ENCODE data around the gene TEX51.

TEX51 gene

DNA sequence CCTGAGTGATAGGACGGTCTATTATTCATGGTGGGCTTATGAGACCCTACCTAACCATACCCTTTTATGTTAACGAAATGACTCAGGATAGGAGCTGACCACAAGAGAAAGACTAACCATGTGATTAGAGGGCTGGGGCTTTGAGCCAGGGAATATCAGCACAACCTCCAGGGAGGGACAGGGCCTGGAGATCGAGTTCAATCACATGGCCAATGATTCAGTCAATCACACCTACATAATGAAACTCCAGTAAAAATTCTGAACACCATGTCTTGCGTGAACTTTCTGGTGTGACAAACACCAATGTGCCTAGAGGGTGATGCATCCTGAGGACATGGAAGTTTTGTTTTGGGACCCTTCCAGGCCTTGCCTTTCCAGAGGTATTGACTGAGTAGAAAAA lies 2.2 kb upstream of the TEX51 start:
- no peaks in the 10 kb centered on the region for H3K27me3 ChIP-seq (replicated peaks; ENCODE audit: control insufficient read depth, insufficient read depth, low read length, poor library complexity, severe bottlenecking)
- H3K9me3 ChIP-seq (ENCODE audit: control insufficient read depth, low read length): no peaks in the 10 kb centered on the region
- no peak overlapping the region for H3K4me3 ChIP-seq (ENCODE audit: insufficient read depth, low read depth, low read length, poor library complexity, severe bottlenecking)
- H3K4me1 ChIP-seq (ENCODE audit: control insufficient read depth, insufficient read depth, low read length, poor library complexity, severe bottlenecking): no peaks in the 10 kb centered on the region
- no peak for DNase-seq
- H3K27ac ChIP-seq (ENCODE audit: insufficient read depth, low read length, poor library complexity, severe bottlenecking): no peak overlapping the region
- no peaks in the 10 kb centered on the region for H3K36me3 ChIP-seq (ENCODE audit: control insufficient read depth, insufficient read depth, low read length)

DNA sequence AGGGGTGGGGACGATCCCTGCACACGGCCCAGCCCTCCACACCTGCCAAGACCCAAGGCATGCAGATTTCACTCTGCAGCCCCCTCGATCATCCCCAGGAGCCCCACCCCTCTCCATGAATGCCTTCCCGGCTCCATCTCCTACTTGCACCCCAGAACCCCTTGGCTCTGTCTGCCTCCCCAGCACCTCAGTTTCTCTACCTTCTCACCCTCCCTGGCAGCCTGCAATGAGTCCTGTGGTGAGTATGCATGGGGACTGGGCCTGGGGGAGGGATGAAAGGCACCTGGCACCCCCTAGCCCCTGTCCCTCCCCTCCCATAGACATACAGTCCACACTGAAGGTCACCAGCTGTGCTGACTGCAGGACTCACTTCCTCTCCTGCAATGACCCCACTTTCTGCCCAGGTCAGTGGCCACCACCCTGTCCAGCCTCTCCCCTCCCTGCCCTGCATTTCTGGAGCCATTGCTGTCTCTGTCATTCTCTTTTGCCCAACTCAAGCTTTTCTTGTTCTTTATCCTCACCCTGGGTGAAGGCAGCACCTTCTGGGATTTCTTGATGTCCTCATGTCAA lies 1.0 kb downstream of the TEX51 start:
- no peak for DNase-seq
- Histone ChIP-seq H3K9me3 (ENCODE audit: control insufficient read depth, low read length) (no peaks in the 10 kb centered on the region), H3K27ac (ENCODE audit: insufficient read depth, low read length, poor library complexity, severe bottlenecking) (no peak overlapping the region), H3K4me1 (ENCODE audit: control insufficient read depth, insufficient read depth, low read length, poor library complexity, severe bottlenecking) (no peaks in the 10 kb centered on the region), H3K36me3 (ENCODE audit: control insufficient read depth, insufficient read depth, low read length) (no peaks in the 10 kb centered on the region), H3K27me3 (replicated peaks; ENCODE audit: control insufficient read depth, insufficient read depth, low read length, poor library complexity, severe bottlenecking) (no peaks in the 10 kb centered on the region), H3K4me3 (ENCODE audit: insufficient read depth, low read depth, low read length, poor library complexity, severe bottlenecking) (no peak overlapping the region)

DNA sequence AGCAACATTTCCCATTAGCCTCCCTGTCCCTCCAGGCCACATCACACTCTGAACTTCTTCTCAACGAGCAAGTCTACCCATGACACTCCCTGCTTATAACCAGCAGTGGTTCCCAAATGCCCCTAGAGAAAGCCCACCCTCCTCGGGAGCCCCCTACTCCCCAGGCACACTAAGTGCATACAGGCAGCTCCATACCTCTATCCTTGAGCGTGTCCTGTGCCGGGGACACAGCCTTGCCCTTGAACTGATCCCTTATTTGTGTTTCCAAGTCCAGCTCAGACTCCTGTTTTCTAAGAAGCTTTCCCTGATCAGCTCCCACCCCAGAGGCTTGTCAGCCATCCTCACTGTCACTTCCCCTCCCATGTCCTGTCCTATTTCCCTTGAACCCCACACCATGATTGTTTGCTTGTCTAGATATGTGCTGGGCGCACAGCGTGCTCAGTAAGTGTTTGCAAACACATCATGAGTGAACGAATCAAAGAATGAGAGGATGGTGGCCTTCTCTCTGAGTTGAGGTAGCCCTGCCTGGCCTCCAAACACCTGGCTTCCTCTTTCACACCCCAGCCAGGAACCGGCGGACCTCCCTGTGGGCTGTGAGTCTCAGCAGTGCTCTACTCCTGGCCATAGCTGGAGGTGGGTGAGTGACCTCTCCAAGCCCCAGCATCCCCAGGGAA lies 2.1 kb downstream of the TEX51 start:
- no peak for DNase-seq
- H3K9me3 ChIP-seq (ENCODE audit: control insufficient read depth, low read length): no peaks in the 10 kb centered on the region
- H3K27ac ChIP-seq (ENCODE audit: insufficient read depth, low read length, poor library complexity, severe bottlenecking): no peak overlapping the region
- no peaks in the 10 kb centered on the region for H3K27me3 ChIP-seq (replicated peaks; ENCODE audit: control insufficient read depth, insufficient read depth, low read length, poor library complexity, severe bottlenecking)
- no peaks in the 10 kb centered on the region for H3K36me3 ChIP-seq (ENCODE audit: control insufficient read depth, insufficient read depth, low read length)
- no peak overlapping the region for H3K4me3 ChIP-seq (ENCODE audit: insufficient read depth, low read depth, low read length, poor library complexity, severe bottlenecking)
- H3K4me1 ChIP-seq (ENCODE audit: control insufficient read depth, insufficient read depth, low read length, poor library complexity, severe bottlenecking): no peaks in the 10 kb centered on the region

DNA sequence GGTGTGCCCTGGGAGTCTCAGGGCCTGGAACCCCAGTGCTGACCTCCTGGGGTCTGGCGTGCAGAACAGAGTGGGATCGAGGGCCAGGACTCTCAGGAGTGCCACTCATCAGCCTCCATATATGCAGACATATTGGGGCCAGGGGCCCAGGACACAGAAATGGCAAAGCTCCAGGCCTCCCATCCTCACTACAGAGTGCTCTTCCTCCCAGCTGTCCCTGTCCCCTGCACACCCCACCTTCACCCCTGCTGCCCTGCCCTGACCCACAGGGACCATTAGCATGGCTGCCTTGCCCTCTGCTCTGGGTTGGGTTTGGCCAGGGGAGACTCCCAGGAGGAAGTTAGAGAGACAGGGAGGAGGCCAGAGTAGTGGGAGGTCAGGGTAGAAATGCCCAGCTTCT lies 2.8 kb downstream of the TEX51 start:
- Histone ChIP-seq H3K4me3 (ENCODE audit: insufficient read depth, low read depth, low read length, poor library complexity, severe bottlenecking) (no peak overlapping the region), H3K27ac (ENCODE audit: insufficient read depth, low read length, poor library complexity, severe bottlenecking) (no peak overlapping the region), H3K27me3 (replicated peaks; ENCODE audit: control insufficient read depth, insufficient read depth, low read length, poor library complexity, severe bottlenecking) (no peaks in the 10 kb centered on the region), H3K36me3 (ENCODE audit: control insufficient read depth, insufficient read depth, low read length) (no peaks in the 10 kb centered on the region), H3K9me3 (ENCODE audit: control insufficient read depth, low read length) (no peaks in the 10 kb centered on the region), H3K4me1 (ENCODE audit: control insufficient read depth, insufficient read depth, low read length, poor library complexity, severe bottlenecking) (no peaks in the 10 kb centered on the region)
- no peak for DNase-seq

DNA sequence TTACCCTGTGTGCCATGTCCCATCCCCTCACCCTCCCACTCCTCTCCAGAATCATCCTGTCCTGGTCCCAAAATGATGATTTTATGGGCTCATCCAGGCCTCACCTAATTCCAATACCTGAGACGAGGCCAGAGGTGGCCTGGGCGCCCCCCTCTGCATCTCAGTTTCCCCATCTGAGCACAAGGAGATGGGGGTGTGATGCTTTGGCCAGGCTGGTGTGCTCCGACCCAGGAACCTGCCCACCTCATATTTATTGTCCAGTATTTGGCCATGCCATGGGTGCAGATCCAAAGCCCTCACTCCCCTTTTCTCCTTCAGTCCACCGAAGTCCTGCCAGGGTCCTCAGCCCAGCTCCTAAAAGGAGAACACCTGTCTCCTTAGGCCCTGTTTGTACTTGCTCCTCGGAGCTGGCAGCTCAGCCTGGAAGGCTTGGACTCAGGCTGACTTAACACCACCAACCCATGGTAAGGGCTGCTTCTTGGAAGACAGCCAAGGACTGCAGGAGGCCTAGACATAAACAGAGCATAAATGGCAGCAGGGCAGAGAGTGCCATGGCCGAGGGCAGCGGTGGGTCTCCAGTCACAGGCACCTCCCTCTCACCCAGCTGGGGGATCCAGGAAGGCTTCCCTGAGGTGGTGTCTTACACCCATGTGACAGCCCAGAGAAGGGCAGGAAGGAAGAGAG lies 3.6 kb downstream of the TEX51 start:
- H3K4me1 ChIP-seq (ENCODE audit: control insufficient read depth, insufficient read depth, low read length, poor library complexity, severe bottlenecking): no peaks in the 10 kb centered on the region
- no peak overlapping the region for H3K27ac ChIP-seq (ENCODE audit: insufficient read depth, low read length, poor library complexity, severe bottlenecking)
- H3K4me3 ChIP-seq (ENCODE audit: insufficient read depth, low read depth, low read length, poor library complexity, severe bottlenecking): no peak overlapping the region
- H3K9me3 ChIP-seq (ENCODE audit: control insufficient read depth, low read length): no peaks in the 10 kb centered on the region
- no peaks in the 10 kb centered on the region for H3K27me3 ChIP-seq (replicated peaks; ENCODE audit: control insufficient read depth, insufficient read depth, low read length, poor library complexity, severe bottlenecking)
- DNase-seq: no peak
- H3K36me3 ChIP-seq (ENCODE audit: control insufficient read depth, insufficient read depth, low read length): no peaks in the 10 kb centered on the region

- H3K9me3 ChIP-seq (ENCODE audit: control insufficient read depth, low read length): no peaks in the 10 kb centered on the region
- no peaks in the 10 kb centered on the region for H3K36me3 ChIP-seq (ENCODE audit: control insufficient read depth, insufficient read depth, low read length)
- H3K27ac ChIP-seq (ENCODE audit: insufficient read depth, low read length, poor library complexity, severe bottlenecking): no peak overlapping the region
- H3K27me3 ChIP-seq (replicated peaks; ENCODE audit: control insufficient read depth, insufficient read depth, low read length, poor library complexity, severe bottlenecking): no peaks in the 10 kb centered on the region
- H3K4me3 ChIP-seq (ENCODE audit: insufficient read depth, low read depth, low read length, poor library complexity, severe bottlenecking): no peak overlapping the region
- H3K4me1 ChIP-seq (ENCODE audit: control insufficient read depth, insufficient read depth, low read length, poor library complexity, severe bottlenecking): no peaks in the 10 kb centered on the region
- no peak for DNase-seq
Measured at GRCh38 chr2:126902859-126903258, 4.2 kb downstream of the TEX51 start.

DNA sequence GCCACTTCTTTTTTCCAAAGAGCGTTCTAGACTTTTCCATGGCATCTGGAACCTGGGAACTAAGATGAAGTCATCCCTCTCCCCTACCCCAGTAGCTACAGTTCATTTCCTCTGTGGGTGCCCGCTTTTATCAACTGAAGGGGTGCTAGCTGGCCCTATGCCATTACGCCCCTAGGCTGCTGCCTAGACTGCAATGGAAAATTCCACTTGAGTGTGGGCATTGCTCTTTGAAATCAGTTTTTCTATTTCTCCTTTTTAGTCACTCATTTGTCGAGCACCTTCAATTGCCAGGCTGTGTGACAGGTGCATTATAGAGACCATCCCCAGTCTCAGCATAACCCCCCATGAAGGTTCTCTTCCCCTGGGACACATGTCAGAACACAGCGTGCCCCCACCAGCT lies 7.3 kb downstream of the TEX51 start:
- no peaks in the 10 kb centered on the region for H3K9me3 ChIP-seq (ENCODE audit: control insufficient read depth, low read length)
- H3K4me3 ChIP-seq (ENCODE audit: insufficient read depth, low read depth, low read length, poor library complexity, severe bottlenecking): no peak overlapping the region
- no peaks in the 10 kb centered on the region for H3K4me1 ChIP-seq (ENCODE audit: control insufficient read depth, insufficient read depth, low read length, poor library complexity, severe bottlenecking)
- H3K27ac ChIP-seq (ENCODE audit: insufficient read depth, low read length, poor library complexity, severe bottlenecking): no peak overlapping the region
- DNase-seq: no peak
- H3K36me3 ChIP-seq (ENCODE audit: control insufficient read depth, insufficient read depth, low read length): no peaks in the 10 kb centered on the region
- H3K27me3 ChIP-seq (replicated peaks; ENCODE audit: control insufficient read depth, insufficient read depth, low read length, poor library complexity, severe bottlenecking): no peaks in the 10 kb centered on the region

GRCh38 chr2:126906781-126907180 lies 8.1 kb downstream of the TEX51 start:
- no peaks in the 10 kb centered on the region for H3K9me3 ChIP-seq (ENCODE audit: control insufficient read depth, low read length)
- no peak overlapping the region for H3K27ac ChIP-seq (ENCODE audit: insufficient read depth, low read length, poor library complexity, severe bottlenecking)
- no peaks in the 10 kb centered on the region for H3K36me3 ChIP-seq (ENCODE audit: control insufficient read depth, insufficient read depth, low read length)
- H3K4me1 ChIP-seq (ENCODE audit: control insufficient read depth, insufficient read depth, low read length, poor library complexity, severe bottlenecking): no peaks in the 10 kb centered on the region
- no peaks in the 10 kb centered on the region for H3K27me3 ChIP-seq (replicated peaks; ENCODE audit: control insufficient read depth, insufficient read depth, low read length, poor library complexity, severe bottlenecking)
- no peak overlapping the region for H3K4me3 ChIP-seq (ENCODE audit: insufficient read depth, low read depth, low read length, poor library complexity, severe bottlenecking)
- DNase-seq: no peak

- H3K9me3 ChIP-seq (ENCODE audit: control insufficient read depth, low read length): no peaks in the 10 kb centered on the region
- DNase-seq: no peak
- no peaks in the 10 kb centered on the region for H3K36me3 ChIP-seq (ENCODE audit: control insufficient read depth, insufficient read depth, low read length)
- no peaks in the 10 kb centered on the region for H3K4me1 ChIP-seq (ENCODE audit: control insufficient read depth, insufficient read depth, low read length, poor library complexity, severe bottlenecking)
- H3K27me3 ChIP-seq (replicated peaks; ENCODE audit: control insufficient read depth, insufficient read depth, low read length, poor library complexity, severe bottlenecking): no peaks in the 10 kb centered on the region
- no peak overlapping the region for H3K27ac ChIP-seq (ENCODE audit: insufficient read depth, low read length, poor library complexity, severe bottlenecking)
- H3K4me3 ChIP-seq (ENCODE audit: insufficient read depth, low read depth, low read length, poor library complexity, severe bottlenecking): no peak overlapping the region
Measured at GRCh38 chr2:126907671-126908070, 9.0 kb downstream of the TEX51 start.

DNA sequence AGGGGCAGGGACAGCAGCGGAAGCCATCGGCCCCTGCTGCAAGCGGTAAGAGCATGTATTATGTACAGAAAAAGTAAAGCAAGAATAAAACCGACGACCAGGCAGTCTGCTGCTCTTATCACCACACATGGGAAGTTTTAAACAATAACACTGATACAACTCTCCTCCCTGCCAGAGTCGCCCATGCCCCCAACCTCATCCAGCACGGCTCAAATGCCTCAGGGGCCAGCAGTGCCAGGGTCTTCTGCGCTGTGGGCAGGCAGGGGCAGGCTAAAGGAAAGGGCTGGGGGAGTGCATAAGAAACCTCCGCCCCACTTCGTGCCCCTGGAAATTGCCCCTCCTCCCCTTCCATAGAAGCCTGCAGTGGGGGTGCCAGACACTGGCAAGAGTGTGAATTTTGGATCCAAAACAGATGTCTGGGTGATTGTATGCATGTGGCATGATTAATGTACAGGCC lies 10.1 kb downstream of the TEX51 start:
- Histone ChIP-seq H3K9me3 (ENCODE audit: control insufficient read depth, low read length) (no peaks in the 10 kb centered on the region), H3K4me3 (ENCODE audit: insufficient read depth, low read depth, low read length, poor library complexity, severe bottlenecking) (no peak overlapping the region), H3K27ac (ENCODE audit: insufficient read depth, low read length, poor library complexity, severe bottlenecking) (no peak overlapping the region), H3K27me3 (replicated peaks; ENCODE audit: control insufficient read depth, insufficient read depth, low read length, poor library complexity, severe bottlenecking) (no peaks in the 10 kb centered on the region), H3K36me3 (ENCODE audit: control insufficient read depth, insufficient read depth, low read length) (no peaks in the 10 kb centered on the region), H3K4me1 (ENCODE audit: control insufficient read depth, insufficient read depth, low read length, poor library complexity, severe bottlenecking) (no peaks in the 10 kb centered on the region)
- no peak for DNase-seq
